Ureter (tissue), 1 donor: Measurements from ENCODE around the gene PTGER1. TPM values are rescaled to one million over a fixed set of nuclear protein-coding genes. Genes with fewer than 3 reads are reported as not detected.
A peak's percentile ranks its signal among the peaks of the same experiment; 100 is the strongest.

Experiments
- DNase-seq: peaks from one replicate; pipeline ENCODE4 v3.0.0-alpha.2; 2020; ENCODE audit warnings: low spot score
- total RNA-seq: library from RNA; stranded (reverse); gene quantifications from one replicate; pipeline ENCODE4 v1.2.4, GENCODE V29; 2023
- donor health status: DM: yes; HTN: yes; CAD: no.

PTGER1 gene
- total RNA-seq, 1 donor from 2014 or later = 3.0 TPM

- DNase-seq = no peak
These were observed 32.1 kb downstream of the PTGER1 start for GRCh38 chr19:14442891-14443631.

- DNase-seq = no peak
These were observed 33.9 kb downstream of the PTGER1 start for GRCh38 chr19:14441041-14441938.

- DNase-seq = peak; percentile 73
These were observed 35.1 kb downstream of the PTGER1 start for GRCh38 chr19:14440049-14440448.

GRCh38 chr19:14439014-14439413, 36.1 kb downstream of the PTGER1 start:
- DNase-seq = no peak

- DNase-seq = no peak
These were observed 37.5 kb downstream of the PTGER1 start for GRCh38 chr19:14437578-14438140.

- DNase-seq = no peak
These were observed 39.7 kb downstream of the PTGER1 start for GRCh38 chr19:14435320-14436050.

- no peak for DNase-seq
These were observed 40.4 kb downstream of the PTGER1 start for GRCh38 chr19:14434543-14435319.

- DNase-seq = no peak
These were observed 41.3 kb downstream of the PTGER1 start for GRCh38 chr19:14433554-14434501.

- DNase-seq = no peak
These were observed 42.2 kb downstream of the PTGER1 start, which contains the start of gene PKN1 for GRCh38 chr19:14432791-14433553. PKN1 (plus strand) TSS chr19:14433306; CDS start chr19:14433522, 216 bp downstream.

GRCh38 chr19:14430712-14431111, 44.4 kb downstream of the PTGER1 start:
- no peak for DNase-seq

- no peak for DNase-seq
These were observed 46.2 kb downstream of the PTGER1 start for GRCh38 chr19:14428882-14429416.

- DNase-seq = no peak
These were observed 47.7 kb downstream of the PTGER1 start for GRCh38 chr19:14427461-14427860.

GRCh38 chr19:14425696-14426138, 49.4 kb downstream of the PTGER1 start:
- DNase-seq = no peak

Other genes with a start within 250 kb of the PTGER1 start
- 52.0 TPM for gene ADGRE5, start 93.9 kb downstream of the PTGER1 start, total RNA-seq
- gene DDX39A, start 56.0 kb downstream of the PTGER1 start, total RNA-seq = 55.2 TPM
- gene PKN1, start 42.0 kb downstream of the PTGER1 start, total RNA-seq = 51.7 TPM
- gene GIPC1, start 20.8 kb upstream of the PTGER1 start, total RNA-seq = 141 TPM
- gene DNAJB1, start 43.0 kb upstream of the PTGER1 start, total RNA-seq = 81.6 TPM
- gene TECR, start 54.2 kb upstream of the PTGER1 start, total RNA-seq = 104 TPM
- 169 TPM for gene NDUFB7, start 96.7 kb upstream of the PTGER1 start, total RNA-seq
- 0.26 TPM for gene CLEC17A, start 107.7 kb upstream of the PTGER1 start, total RNA-seq
- gene ADGRE3, start 199.5 kb upstream of the PTGER1 start, total RNA-seq = not detected
- gene ZNF333, start 214.7 kb upstream of the PTGER1 start, total RNA-seq = 31.3 TPM